Erythroblast (primary cell): ENCODE results near the gene HOXA6.

Experiments
- GATA1 ChIP-seq: IDR thresholded peaks from 2 replicates; pipeline ENCODE4 v1.6.1; 2011; ENCODE audit warnings: low read depth, mild to moderate bottlenecking, control low read depth, low read length, moderate library complexity
- POLR2A ChIP-seq: IDR thresholded peaks from 2 replicates; pipeline ENCODE4 v1.6.1; 2011; ENCODE audit warnings: mild to moderate bottlenecking, low read length

DNA sequence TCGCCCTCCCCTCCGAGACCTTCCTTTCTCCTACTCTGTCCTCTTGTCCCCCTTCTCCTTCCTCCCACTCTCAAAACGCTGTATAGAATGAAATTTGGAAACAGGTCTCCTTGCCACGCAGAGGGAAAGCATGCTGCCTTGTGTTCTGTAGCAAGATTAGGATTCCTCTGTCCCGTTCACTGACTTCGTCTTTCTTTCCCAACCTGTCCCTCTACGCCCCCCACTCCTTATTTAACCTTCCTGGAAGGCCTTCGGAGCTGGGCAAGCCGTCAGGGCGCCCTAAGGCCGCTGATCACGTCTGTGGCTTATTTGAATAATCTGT is 16.4 kb upstream of the HOXA6 start:
- TF ChIP-seq POLR2A (no peak), GATA1 (no peak)
